ENCODE data around the gene TBC1D16. TPM values are rescaled to one million over a fixed set of nuclear protein-coding genes. Genes with fewer than 3 reads are reported as not detected.
A peak's percentile ranks its signal among the peaks of the same experiment; 100 is the strongest.
"Not testable (repeated sequence)": the region's sequence is repeated elsewhere in the genome, so short reads cannot be mapped to it uniquely, and the experiment has no call there.

TBC1D16 gene
- total RNA-seq, 1 experiment from 2014 or later, result 55.4 TPM

DNA sequence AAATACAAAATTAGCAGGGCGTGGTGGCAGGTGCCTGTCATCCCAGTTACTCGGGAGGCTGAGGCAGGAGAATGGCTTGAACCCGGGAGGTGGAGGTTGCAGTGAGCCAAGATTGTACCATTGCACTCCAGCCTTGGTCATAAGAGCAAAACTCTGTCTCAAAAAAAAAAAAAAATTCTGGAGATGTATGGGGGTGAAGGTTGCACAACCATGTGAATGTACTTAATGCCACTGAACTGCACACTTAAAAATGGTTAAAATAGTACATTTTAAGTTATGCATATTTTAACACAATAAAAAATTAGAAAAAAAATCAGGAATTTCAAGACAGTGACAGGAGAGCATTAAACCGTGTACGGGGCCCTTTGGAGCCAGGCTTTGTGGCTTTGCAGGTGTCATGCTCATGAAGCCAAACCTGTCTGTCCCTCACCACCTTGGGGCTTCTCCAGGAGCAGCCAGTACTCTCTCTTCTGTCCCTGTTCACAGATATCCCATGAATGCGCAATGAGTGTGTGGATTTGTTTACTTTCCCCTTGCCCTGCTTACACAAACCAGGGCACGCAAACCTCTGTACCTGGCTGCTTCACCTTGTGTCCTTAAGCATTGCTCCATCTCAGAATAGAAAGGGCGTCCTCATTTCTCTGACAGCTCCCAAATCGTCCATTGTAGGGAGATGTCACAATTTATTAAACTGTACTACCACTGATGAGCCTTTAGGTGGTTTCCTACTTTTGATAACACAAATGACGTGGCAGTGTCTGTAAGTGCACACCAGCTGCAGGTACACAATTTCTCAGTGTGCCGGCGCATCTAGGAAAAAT, 138.2 kb downstream of the TBC1D16 start:
- POLR2A ChIA-PET, result no interaction called here
- no TSS peak for BruUV-seq (replicated peaks)

DNA sequence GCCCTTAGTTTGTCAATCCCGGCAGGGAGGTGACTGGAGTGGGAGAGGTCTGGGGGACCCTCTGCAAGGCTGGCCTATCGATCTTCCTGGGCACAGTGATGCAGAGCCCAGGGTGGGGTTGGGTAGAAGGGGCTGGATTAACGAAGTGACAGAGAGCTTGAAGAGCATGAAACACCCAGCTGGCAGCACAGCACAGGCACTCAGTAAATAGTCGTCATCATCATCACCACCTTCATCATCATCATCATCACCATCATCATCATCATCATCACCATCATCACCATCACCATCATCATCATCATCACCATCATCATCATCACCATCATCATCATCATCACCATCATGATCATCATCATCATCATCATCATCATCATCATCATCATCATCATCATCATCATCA, 142.2 kb downstream of the TBC1D16 start:
- intact Hi-C loops (cut with micrococcal nuclease; ENCODE audit: unreplicated experiment); CTCF ChIA-PET: not testable (repeated sequence)

More for the DNA sequence above, 138.2 kb downstream of the TBC1D16 start:
- H3K27ac Mint-ChIP-seq (ENCODE audit: unreplicated experiment), result no peak overlapping the region
- H3K36me3 ChIP-seq (ENCODE audit: control insufficient read depth, insufficient read depth, low read length), result no peaks in the 10 kb centered on the region
- no peaks in the 10 kb centered on the region for H3K27me3 Mint-ChIP-seq (ENCODE audit: insufficient read depth, unreplicated experiment)
- H3K9me3 Mint-ChIP-seq (ENCODE audit: unreplicated experiment), result no peaks in the 10 kb centered on the region
- H3K4me1 ChIP-seq, result no peaks in the 10 kb centered on the region
- TF ChIP-seq, protein P1, sequence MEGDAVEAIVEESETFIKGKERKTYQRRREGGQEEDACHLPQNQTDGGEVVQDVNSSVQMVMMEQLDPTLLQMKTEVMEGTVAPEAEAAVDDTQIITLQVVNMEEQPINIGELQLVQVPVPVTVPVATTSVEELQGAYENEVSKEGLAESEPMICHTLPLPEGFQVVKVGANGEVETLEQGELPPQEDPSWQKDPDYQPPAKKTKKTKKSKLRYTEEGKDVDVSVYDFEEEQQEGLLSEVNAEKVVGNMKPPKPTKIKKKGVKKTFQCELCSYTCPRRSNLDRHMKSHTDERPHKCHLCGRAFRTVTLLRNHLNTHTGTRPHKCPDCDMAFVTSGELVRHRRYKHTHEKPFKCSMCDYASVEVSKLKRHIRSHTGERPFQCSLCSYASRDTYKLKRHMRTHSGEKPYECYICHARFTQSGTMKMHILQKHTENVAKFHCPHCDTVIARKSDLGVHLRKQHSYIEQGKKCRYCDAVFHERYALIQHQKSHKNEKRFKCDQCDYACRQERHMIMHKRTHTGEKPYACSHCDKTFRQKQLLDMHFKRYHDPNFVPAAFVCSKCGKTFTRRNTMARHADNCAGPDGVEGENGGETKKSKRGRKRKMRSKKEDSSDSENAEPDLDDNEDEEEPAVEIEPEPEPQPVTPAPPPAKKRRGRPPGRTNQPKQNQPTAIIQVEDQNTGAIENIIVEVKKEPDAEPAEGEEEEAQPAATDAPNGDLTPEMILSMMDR (IDR thresholded peaks at IDR 0.05; ENCODE audit: insufficient read depth in 1 of 2, low read depth in 1 of 2, low read length in 1 of 2, severe bottlenecking in 1 of 2, unreplicated experiment in 1 of 2), result no peak
- peaks cover 9% of the 10 kb centered on the region for H3K4me1 Mint-ChIP-seq (ENCODE audit: low read depth, unreplicated experiment)
- peaks cover 5% of the 10 kb centered on the region; the same call in 1 of the 2 replicates for H3K9me3 ChIP-seq
- intact Hi-C loops (cut with micrococcal nuclease; ENCODE audit: unreplicated experiment), result no loop called here
- H3K4me3 ChIP-seq (ENCODE audit: low read depth, low read length), result no peak overlapping the region
- peaks cover 16% of the 10 kb centered on the region for H3K36me3 Mint-ChIP-seq (ENCODE audit: insufficient read depth, unreplicated experiment)
- CTCF ChIA-PET, result interaction anchor here (0.6 to 1.3 kb wide), 2 partner anchors 19 to 51 kb away, joined by 3 to 5 read pairs; no protein-coding TSS in a partner anchor
- DNase-seq, result peak in 1 of 2 experiments; percentile 38
- H3K4me3 Mint-ChIP-seq (ENCODE audit: unreplicated experiment), result no peak overlapping the region
- H3K27me3 ChIP-seq (replicated peaks; ENCODE audit: control insufficient read depth, insufficient read depth, low read length), result no peaks in the 10 kb centered on the region

DNA sequence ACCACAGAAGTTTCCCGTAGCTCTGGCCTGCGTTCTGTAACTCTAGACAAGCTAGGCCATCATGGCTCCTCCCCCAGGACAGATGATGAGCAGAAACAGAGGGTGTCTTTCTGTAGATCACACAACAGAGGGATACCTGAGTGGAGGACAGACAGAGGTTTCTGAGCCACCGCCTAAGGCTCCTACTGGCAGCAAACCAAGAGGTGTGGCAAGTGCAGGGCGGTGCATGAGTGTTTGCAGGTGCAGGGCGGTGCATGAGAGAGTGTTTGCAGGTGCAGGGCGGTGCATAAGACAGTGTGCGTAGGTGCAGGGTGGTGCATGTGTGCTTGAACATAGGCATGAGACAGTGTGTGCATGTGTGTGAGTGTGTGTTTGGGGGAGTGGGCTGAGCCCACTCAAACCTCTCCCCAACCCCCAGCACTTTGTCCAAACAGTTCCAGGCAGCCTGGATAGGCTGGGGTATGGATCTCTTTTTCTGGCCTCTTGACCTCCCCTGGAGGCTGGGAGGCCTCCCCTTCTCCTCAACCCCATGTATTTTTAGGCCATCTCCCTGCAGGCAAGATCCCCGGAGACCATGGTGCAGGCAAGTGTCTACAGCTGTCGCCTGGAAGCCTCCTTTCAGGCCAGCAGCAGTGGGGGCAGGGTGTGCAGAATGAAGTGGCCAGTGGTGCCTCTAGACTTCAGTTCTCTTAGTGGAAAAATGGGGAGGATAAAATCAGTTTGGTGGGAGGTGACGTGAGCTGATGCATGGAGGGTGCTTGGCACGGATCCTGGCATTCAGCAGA, 143.0 kb downstream of the TBC1D16 start:
- Histone ChIP-seq H3K4me3 (ENCODE audit: low read depth, low read length) (no peak overlapping the region), H3K36me3 (ENCODE audit: control insufficient read depth, insufficient read depth, low read length) (no peaks in the 10 kb centered on the region), H3K4me1 (no peaks in the 10 kb centered on the region), H3K9me3 (peaks cover 5% of the 10 kb centered on the region; the same call in 1 of the 2 replicates), H3K27me3 (replicated peaks; ENCODE audit: control insufficient read depth, insufficient read depth, low read length) (no peaks in the 10 kb centered on the region)
- H3K27me3 Mint-ChIP-seq (ENCODE audit: insufficient read depth, unreplicated experiment), result no peaks in the 10 kb centered on the region
- no peaks in the 10 kb centered on the region for H3K9me3 Mint-ChIP-seq (ENCODE audit: unreplicated experiment)
- peaks cover 10% of the 10 kb centered on the region for H3K4me1 Mint-ChIP-seq (ENCODE audit: low read depth, unreplicated experiment)
- BruUV-seq (replicated peaks), result no TSS peak
- ChIA-PET CTCF (no interaction called here), POLR2A (no interaction called here)
- H3K27ac Mint-ChIP-seq (ENCODE audit: unreplicated experiment), result no peak overlapping the region
- peak in 1 of 2 experiments; percentile 48 for DNase-seq
- TF ChIP-seq, protein P1 (IDR thresholded peaks at IDR 0.05; ENCODE audit: insufficient read depth in 1 of 2, low read depth in 1 of 2, low read length in 1 of 2, severe bottlenecking in 1 of 2, unreplicated experiment in 1 of 2), result no peak
- intact Hi-C loops (cut with micrococcal nuclease; ENCODE audit: unreplicated experiment), result no loop called here
- peaks cover 8% of the 10 kb centered on the region for H3K36me3 Mint-ChIP-seq (ENCODE audit: insufficient read depth, unreplicated experiment)
- no peak overlapping the region for H3K4me3 Mint-ChIP-seq (ENCODE audit: unreplicated experiment)

More for the DNA sequence above, 142.2 kb downstream of the TBC1D16 start:
- POLR2A ChIA-PET; H3K9me3 Mint-ChIP-seq (ENCODE audit: unreplicated experiment); H3K36me3 ChIP-seq (ENCODE audit: control insufficient read depth, insufficient read depth, low read length); H3K4me3 ChIP-seq (ENCODE audit: low read depth, low read length); H3K27me3 ChIP-seq (replicated peaks; ENCODE audit: control insufficient read depth, insufficient read depth, low read length); H3K27ac Mint-ChIP-seq (ENCODE audit: unreplicated experiment); H3K4me1 Mint-ChIP-seq (ENCODE audit: low read depth, unreplicated experiment); H3K27me3 Mint-ChIP-seq (ENCODE audit: insufficient read depth, unreplicated experiment); DNase-seq; BruUV-seq (replicated peaks); H3K4me3 Mint-ChIP-seq (ENCODE audit: unreplicated experiment); H3K9me3 ChIP-seq; H3K4me1 ChIP-seq: not testable (repeated sequence)
- H3K36me3 Mint-ChIP-seq (ENCODE audit: insufficient read depth, unreplicated experiment), result peaks cover 12% of the 10 kb centered on the region
